HuH-7 (cell line): Measurements from ENCODE around the gene SERGEF.

Experiments used
- DNase-seq: peaks from one replicate; pipeline ENCODE4 v3.0.0; 2011; ENCODE audit warnings: low spot score

The SERGEF gene

DNA sequence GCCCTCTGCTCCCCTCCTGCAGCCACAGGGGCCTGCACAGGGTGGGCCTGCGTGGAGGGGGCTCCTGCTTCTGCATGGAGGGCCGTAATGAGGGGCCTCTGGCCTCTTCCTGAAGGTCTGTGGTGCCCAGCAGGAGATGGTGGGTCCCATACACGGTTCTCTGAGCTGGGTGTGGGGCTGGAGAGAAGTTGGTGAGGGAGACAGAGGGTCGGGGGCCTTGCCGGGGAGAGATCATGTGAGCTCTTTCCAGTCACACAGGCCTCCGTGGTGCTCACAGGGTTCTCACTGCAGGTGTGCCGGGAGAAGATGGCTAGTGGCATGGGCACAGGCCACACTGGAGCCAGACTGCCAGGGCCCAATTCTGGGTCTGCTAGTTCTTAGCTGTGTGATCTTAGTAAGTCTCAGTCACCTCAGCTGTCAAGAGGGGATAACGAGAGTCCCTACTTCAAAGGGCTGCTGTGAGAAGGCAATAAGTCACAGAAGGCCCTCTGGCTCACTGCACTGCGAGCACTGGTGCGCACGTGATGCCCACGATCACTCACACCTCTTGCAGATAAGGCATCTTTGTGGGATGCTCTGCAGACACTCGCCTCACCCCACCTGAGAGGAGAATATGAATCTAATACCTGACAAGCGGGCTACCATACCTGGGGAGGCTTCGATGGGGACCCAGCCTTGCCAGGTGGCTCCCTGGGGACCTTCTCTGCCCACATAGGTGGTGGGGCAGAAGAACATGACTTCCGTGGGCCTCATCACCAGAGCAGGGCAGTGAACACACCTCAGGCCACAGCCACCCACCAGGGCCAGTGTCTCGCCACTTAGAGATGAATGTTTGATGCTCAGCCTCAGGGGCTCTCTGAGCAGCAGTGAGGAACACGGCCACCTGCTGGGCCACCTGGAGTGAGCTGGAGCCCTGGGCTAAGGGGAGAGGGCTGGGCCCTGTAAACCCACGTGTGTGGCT, 263.8 kb downstream of the SERGEF start:
- DNase-seq: no peak

DNA sequence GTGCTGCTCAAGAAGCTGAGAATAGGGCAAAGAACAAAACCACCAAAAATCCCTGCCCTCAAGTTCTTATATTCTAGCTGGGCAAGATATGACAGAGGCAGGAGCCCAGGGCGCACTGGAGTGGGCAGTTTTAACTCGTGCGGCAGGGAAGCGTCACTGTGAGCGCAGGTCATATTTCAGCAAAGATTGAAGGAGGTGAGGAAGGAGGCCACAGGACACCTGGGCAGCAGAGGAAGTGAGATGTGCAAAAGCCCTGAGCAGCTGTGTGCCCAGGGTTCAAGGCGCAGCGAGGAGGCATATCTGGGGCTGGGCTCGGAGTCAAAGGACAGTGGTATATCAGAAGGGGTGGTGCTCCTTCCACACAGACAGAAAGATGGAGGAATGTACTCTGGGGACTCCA, 264.8 kb downstream of the SERGEF start:
- DNase-seq: no peak

DNA sequence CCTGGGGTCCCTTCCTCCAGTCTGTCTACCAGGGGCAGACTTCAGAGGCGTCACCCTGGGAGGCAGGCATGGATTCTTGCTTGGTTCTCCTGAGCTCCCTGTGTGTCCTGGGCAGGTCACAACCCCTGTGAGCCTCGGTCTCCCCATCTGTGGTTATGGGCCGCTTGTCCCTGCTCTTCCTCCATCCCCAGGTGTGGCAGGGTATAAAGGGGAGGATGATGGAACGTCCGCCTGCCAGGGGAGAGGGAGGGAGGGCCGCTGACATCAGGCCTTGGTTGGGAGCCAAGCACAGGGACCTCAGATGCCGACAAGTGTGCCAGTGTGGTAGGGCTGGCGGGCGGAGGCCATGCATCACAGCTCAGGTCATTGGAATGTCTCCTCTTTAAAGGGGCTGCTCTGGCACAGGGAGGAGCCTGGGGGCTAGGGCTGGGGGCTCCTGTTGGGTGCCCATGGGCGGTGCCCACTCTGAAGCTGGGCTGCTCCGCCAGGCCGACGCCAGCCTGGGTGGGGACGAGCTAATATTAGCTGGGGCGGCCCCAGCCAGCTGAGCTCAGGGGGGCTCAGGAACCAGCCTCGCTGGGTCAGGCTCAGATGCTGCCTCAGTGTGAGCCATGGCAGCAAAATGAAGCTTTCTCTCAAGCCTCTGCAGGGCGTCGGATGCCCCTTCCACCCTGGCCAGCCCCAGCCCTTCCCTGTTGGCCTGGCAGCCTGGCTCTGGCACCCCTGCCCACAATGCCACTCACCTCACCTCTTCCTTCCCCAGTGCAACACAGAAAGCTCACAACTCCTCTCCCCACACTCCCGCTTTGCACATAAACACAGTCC, 265.5 kb downstream of the SERGEF start:
- DNase-seq: no peak

DNA sequence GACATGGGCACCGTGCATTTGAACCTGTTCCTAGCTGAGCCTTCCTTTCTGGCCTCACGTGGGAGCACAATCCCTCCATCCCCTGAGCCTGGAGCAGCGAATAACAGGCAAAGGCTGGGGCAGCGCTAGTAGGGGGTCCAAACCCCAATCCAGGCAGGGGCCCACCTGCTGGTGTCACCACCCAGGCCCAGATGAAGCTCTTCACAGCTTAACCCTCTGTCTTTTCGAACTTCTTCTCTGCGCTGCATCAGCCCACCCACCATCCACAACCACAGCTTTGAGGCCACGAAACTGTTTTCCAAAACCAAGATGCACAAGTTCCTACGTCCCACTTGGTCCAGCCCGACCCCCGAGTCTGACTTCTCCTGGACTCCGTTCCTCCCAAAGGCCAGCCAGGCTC, 266.8 kb downstream of the SERGEF start:
- no peak for DNase-seq

- no peak for DNase-seq
Measured at GRCh38 chr11:17745023-17745772, 267.6 kb downstream of the SERGEF start.

DNA sequence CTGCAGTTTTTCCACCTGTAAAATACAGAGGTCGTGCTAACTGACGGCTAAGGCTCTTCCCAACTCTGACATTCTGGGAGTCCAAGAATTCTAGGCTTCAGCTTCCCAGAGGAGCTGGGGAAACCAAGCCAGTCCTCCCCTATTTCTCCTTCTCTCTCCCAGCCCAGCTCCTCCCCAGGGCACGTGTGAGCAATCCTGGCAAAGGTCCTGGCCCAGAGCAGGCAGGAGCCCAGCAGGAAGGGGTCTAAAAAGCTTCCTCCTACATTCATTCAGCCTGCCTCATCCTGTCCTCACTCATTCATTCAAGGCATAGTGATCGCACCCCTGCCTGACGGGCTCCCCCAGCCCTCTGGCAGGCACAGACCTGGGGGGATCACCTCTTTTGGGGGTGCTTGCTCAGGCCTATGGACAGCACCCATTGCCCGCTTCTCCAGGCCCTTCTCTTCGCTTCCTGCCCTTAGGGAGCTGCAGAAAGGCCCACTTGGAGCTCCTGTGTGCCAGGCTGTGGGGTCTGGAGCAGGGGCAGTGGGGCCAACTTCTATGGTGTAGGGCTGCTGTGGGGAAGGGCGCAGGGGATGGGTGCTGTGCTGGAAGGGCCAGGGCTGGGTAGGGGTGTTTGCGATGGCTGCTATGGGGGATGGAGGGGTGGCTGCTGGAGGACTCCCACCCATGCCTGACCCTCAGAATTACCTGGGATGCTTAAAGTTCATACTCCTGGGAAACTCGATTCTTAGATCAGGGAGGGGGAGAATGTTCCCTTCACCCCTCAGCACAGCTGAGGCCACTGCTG, 268.5 kb downstream of the SERGEF start:
- no peak for DNase-seq

DNA sequence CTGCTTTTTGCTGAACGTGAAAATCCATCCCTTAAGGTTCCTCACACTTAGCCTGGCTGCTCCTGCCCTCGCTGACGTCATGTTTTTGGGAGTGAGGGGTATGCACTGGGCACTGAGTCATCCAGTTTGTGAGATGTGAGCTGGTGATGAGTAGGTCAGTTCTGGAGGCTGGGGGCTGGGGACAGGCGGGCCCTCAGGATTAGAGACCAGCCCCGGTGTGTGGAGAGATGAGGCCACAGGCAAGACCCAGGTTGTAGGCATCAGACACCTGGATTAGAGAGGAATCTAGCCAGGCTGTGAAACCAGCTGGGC, 269.1 kb downstream of the SERGEF start:
- no peak for DNase-seq

GRCh38 chr11:17743026-17743807, 269.6 kb downstream of the SERGEF start:
- DNase-seq: no peak

GRCh38 chr11:17742019-17742418, 270.8 kb downstream of the SERGEF start:
- no peak for DNase-seq

GRCh38 chr11:17741487-17741886, 271.4 kb downstream of the SERGEF start:
- DNase-seq: no peak

- DNase-seq: peak; percentile 50
Measured at GRCh38 chr11:17740649-17741235, 272.1 kb downstream of the SERGEF start.

DNA sequence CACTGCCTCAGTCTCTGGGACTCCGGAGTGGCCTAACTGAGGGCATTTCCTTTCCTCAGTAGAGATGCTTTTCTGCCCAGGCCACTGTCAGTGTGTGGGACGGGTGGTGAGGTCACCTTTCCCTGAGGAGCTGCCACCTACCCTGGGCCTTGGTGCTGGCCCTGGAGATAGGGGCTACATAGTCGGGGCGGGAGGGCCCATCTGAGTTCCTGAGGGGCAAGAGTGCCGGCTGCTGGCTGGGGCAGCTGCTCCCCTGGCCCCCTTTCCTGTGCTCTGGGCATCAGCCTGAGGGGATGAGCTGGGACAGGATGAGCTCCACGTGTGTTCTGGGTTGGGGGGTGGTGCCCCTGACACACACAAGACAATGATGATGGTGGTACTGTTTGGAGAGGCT, 272.9 kb downstream of the SERGEF start:
- DNase-seq: no peak

DNA sequence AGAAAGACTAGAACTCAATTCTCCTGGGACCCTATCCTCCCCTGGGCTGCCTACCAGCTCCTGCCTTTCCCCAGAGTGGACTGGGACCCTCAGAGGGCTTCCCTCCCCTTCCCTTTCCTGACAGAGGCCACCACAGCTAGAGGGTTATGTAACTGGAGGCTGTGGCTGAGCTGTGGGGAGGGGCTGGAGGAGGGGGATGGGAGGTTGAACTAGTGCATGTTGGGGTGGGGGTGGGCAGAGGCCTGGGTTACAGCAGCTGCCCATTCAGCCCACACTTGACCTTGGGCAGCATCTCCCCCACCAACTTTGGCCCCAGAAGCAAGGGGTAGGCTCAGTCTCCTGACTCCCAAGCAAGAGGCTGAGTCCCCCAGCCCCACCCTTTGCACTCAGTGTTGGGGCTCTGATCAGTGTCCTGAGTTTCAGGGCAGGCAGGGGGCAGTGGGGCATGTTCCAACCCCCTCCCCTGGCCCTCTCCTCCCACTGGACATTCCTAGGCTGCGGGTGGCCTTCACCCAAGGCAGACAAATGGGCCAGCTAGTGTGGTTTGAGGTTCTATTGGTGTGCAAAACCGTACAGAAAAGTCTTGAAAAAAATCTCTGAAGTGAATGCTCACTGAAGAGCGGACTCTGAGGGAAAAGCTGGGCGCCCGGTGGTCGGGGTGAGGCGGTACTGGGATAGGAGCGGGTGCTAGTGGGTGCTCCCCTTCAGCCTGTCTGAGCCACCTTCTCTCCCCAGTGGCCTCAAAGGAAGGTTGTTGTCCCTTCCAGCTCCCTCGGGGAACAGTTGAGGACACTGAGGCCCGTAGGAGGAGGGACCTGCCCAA, 274.5 kb downstream of the SERGEF start:
- DNase-seq: no peak
